ENCODE measurements around the gene NUBPL.

DNA sequence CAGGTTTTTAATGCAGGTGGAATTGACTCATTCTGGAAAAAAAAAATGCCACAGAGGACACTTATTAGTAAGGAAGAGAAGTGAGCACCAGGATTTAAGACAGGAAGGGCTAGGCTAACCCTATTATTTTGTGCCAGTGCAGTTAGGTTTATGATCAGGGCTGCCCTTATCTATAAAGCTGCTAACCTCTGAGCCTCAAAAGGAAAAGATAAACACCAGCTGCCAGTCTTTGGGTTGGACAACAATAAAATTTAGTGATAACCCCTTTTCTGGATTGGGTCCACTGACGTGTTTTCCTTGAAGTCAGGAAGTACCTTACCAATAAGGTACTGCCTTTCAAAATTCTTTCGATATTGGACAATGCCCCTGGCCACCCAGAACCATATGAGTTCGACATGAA is 128.9 kb downstream of the NUBPL start:
- TF ChIP-seq GATA2 (IDR thresholded peaks at IDR 0.05; ENCODE audit: low read depth, low read length) (no peak), GATA3 (IDR thresholded peaks at IDR 0.05; ENCODE audit: low read depth, low read length) (no peak)

Data from SH-SY5Y (cell line).